Suprapubic skin (tissue), 4 donors: ENCODE results near the gene KHDRBS2. TPM values are rescaled to one million over a fixed set of nuclear protein-coding genes. Genes with fewer than 3 reads are reported as not detected.

Experiments
- DNase-seq, 2 donors: peaks; one replicate each; pipeline ENCODE4 v3.0.0-alpha.2; 2019; ENCODE audit warnings: low spot score in 2 of 2
- H3K27ac ChIP-seq: fragments of 200-600 bp; sonication (generic); one replicate; pipeline ENCODE4 v1.5.1; 2019
- H3K27me3 ChIP-seq: fragments of 200-600 bp; sonication (generic); one replicate; pipeline ENCODE4 v1.5.1; 2019
- H3K36me3 ChIP-seq: fragments of 200-600 bp; sonication (generic); one replicate; pipeline ENCODE4 v1.5.1; 2019
- H3K4me1 ChIP-seq: fragments of 200-600 bp; sonication (generic); one replicate; pipeline ENCODE4 v1.5.1; 2019
- H3K4me3 ChIP-seq: fragments of 200-600 bp; sonication (generic); one replicate; pipeline ENCODE4 v1.5.1; 2019; ENCODE audit warnings: mild to moderate bottlenecking
- H3K9me3 ChIP-seq: fragments of 200-600 bp; sonication (generic); one replicate; pipeline ENCODE4 v1.5.1; 2019
- EP300 ChIP-seq: sonication (generic); formaldehyde crosslinking; IDR thresholded peaks from one replicate; pipeline ENCODE4 v1.6.1; 2017; ENCODE audit warnings: antibody characterized with exemption
- POLR2A ChIP-seq, 2 donors: fragments of 450-650 bp; IDR thresholded peaks; one replicate each; pipeline ENCODE4 v1.6.1; 2017; ENCODE audit warnings: antibody characterized with exemption in 2 of 2, mild to moderate bottlenecking in 2 of 2, moderate library complexity in 2 of 2
- POLR2AphosphoS5 ChIP-seq, 3 donors: sonication (generic); formaldehyde crosslinking; IDR thresholded peaks; one replicate each; pipeline ENCODE4 v1.6.1; 2017; ENCODE audit warnings: antibody characterized with exemption in 3 of 3
- WGBS: methylation state at CpG from one replicate; pipeline ENCODE4 v1.1.5; 2018; 5-methylcytosine and 5-hydroxymethylcytosine counted together
- total RNA-seq, 4 donors: library from RNA; depleted of rRNA; stranded (reverse); fragments of >200 nt; gene quantifications; one replicate each; pipeline ENCODE4 v1.1.0, GENCODE V29; 2016
- TF ChIP-seq, protein P1 (sequence below), 2 donors: fragments of 200-600 bp in 1 of 2; fragments of 450-650 bp in 1 of 2; sonication (generic) in 1 of 2; IDR thresholded peaks; one replicate each; pipeline ENCODE4 v1.5.1; 2016 to 2019; ENCODE audit warnings: antibody characterized with exemption in 2 of 2, mild to moderate bottlenecking in 1 of 2, moderate library complexity in 1 of 2

Gene KHDRBS2
- total RNA-seq, 4 donors from 2014 or later: not detected

DNA sequence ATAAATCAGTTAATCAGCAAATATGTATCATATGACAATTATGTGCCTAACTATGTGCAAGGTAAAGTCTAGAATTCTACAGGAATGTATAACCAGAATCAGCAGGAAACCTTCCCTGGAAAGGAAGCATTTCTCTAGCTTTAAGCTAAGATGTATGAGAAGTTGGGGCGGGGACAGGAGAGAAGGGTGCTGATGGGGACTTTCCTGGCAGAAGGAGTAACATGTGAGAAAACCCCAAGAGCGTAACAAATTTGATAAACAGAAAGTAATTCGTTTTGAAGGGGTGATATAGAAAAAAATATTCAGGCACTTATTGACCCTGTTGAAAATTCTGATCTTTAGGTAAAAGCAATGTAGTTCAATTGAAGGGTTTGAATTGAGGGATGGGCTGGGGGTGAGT, 226.1 kb downstream of the KHDRBS2 start:
- no peaks in the 10 kb centered on the region for H3K36me3 ChIP-seq
- no peak for DNase-seq
- TF ChIP-seq, protein P1, sequence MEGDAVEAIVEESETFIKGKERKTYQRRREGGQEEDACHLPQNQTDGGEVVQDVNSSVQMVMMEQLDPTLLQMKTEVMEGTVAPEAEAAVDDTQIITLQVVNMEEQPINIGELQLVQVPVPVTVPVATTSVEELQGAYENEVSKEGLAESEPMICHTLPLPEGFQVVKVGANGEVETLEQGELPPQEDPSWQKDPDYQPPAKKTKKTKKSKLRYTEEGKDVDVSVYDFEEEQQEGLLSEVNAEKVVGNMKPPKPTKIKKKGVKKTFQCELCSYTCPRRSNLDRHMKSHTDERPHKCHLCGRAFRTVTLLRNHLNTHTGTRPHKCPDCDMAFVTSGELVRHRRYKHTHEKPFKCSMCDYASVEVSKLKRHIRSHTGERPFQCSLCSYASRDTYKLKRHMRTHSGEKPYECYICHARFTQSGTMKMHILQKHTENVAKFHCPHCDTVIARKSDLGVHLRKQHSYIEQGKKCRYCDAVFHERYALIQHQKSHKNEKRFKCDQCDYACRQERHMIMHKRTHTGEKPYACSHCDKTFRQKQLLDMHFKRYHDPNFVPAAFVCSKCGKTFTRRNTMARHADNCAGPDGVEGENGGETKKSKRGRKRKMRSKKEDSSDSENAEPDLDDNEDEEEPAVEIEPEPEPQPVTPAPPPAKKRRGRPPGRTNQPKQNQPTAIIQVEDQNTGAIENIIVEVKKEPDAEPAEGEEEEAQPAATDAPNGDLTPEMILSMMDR (IDR thresholded peaks at IDR 0.05): no peak
- TF ChIP-seq POLR2AphosphoS5 (IDR thresholded peaks at IDR 0.05): no peak
- no peak for TF ChIP-seq POLR2A (IDR thresholded peaks at IDR 0.05)
- TF ChIP-seq EP300: no peak
- H3K4me3 ChIP-seq: no peak overlapping the region
- no peaks in the 10 kb centered on the region for H3K4me1 ChIP-seq
- H3K9me3 ChIP-seq: no peaks in the 10 kb centered on the region
- no peaks in the 10 kb centered on the region for H3K27me3 ChIP-seq
- 88% methylated on average over 3 of the region's 3 CpGs for WGBS
- no peak overlapping the region for H3K27ac ChIP-seq

DNA sequence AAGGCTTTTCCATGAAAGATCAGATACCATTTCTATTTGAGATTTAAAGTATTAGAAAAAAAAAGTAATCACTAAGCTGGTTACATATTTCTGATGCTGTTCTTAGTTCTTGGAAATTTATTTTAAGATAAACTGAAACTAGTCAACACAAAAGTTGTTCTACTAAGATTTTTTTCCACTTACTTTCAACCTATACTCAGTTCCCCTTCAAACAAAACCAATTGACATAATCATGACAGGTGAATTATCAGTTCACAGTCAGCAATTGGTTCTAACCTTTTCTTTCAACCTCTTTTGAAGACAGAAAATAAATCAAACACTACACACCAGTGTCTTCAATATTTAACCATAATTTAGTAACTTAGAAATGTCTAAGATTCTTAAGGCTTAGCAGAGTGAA, 228.7 kb downstream of the KHDRBS2 start:
- no peaks in the 10 kb centered on the region for H3K36me3 ChIP-seq
- H3K4me3 ChIP-seq: no peak overlapping the region
- no peak for DNase-seq
- TF ChIP-seq POLR2A (IDR thresholded peaks at IDR 0.05): no peak
- TF ChIP-seq, protein P1 (IDR thresholded peaks at IDR 0.05): no peak
- no peak for TF ChIP-seq EP300
- no peak for TF ChIP-seq POLR2AphosphoS5 (IDR thresholded peaks at IDR 0.05)
- H3K27ac ChIP-seq: no peak overlapping the region
- no peaks in the 10 kb centered on the region for H3K9me3 ChIP-seq
- H3K4me1 ChIP-seq: no peaks in the 10 kb centered on the region
- no peaks in the 10 kb centered on the region for H3K27me3 ChIP-seq

DNA sequence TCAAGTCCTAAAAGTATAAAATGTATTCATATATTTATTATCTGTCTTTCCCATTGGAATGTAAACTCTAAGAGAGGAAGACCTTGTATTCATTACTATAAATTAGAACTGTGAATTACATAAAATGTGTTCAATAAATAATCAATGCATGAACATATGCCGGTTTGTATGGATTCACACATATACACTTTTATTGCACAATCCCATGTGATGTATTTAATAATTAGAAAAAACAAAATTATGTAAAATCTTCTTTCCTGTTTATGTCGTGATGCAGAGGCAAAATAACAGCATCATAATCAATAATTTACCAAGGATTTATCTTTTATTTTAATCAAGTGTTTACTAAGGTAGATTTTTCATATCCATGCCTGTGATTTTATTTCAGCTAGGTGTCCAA, 240.5 kb downstream of the KHDRBS2 start:
- TF ChIP-seq, protein P1 (IDR thresholded peaks at IDR 0.05): no peak
- TF ChIP-seq POLR2AphosphoS5 (IDR thresholded peaks at IDR 0.05) (no peak), POLR2A (IDR thresholded peaks at IDR 0.05) (no peak), EP300 (no peak)
- no peaks in the 10 kb centered on the region for H3K9me3 ChIP-seq
- no peaks in the 10 kb centered on the region for H3K4me1 ChIP-seq
- DNase-seq: no peak
- H3K27me3 ChIP-seq: no peaks in the 10 kb centered on the region
- no peak overlapping the region for H3K27ac ChIP-seq
- no peak overlapping the region for H3K4me3 ChIP-seq
- WGBS: 82% methylated on average over 2 of the region's 2 CpGs
- no peaks in the 10 kb centered on the region for H3K36me3 ChIP-seq

- Histone ChIP-seq H3K4me3 (no peak overlapping the region), H3K27ac (no peak overlapping the region), H3K27me3 (no peaks in the 10 kb centered on the region), H3K9me3 (no peaks in the 10 kb centered on the region), H3K4me1 (no peaks in the 10 kb centered on the region), H3K36me3 (no peaks in the 10 kb centered on the region)
- DNase-seq: no peak
- no peak for TF ChIP-seq POLR2A (IDR thresholded peaks at IDR 0.05)
- TF ChIP-seq POLR2AphosphoS5 (IDR thresholded peaks at IDR 0.05): no peak
- no peak for TF ChIP-seq EP300
- TF ChIP-seq, protein P1 (IDR thresholded peaks at IDR 0.05): no peak
These were observed 242.9 kb downstream of the KHDRBS2 start for GRCh38 chr6:62043084-62043483.

GRCh38 chr6:62042429-62042828, 243.6 kb downstream of the KHDRBS2 start:
- Histone ChIP-seq H3K27me3 (no peaks in the 10 kb centered on the region), H3K4me1 (no peaks in the 10 kb centered on the region), H3K27ac (no peak overlapping the region), H3K4me3 (no peak overlapping the region), H3K9me3 (no peaks in the 10 kb centered on the region), H3K36me3 (no peaks in the 10 kb centered on the region)
- no peak for DNase-seq
- TF ChIP-seq, protein P1 (IDR thresholded peaks at IDR 0.05): no peak
- TF ChIP-seq EP300 (no peak), POLR2A (IDR thresholded peaks at IDR 0.05) (no peak), POLR2AphosphoS5 (IDR thresholded peaks at IDR 0.05) (no peak)
